Spleen (tissue), 7 donors: ENCODE measurements around the gene IRX1.

Source experiments
- CTCF ChIP-seq, 11 experiments: fragments of 200-600 bp in 7 of 11; fragments of 450-650 bp in 4 of 11; sonication (generic) in 4 of 11; IDR thresholded peaks in 8 of 11; conservative IDR thresholded peaks in 3 of 11; 1 replicate in 7 of 11; 2 replicates in 4 of 11; pipeline versions ENCODE4 v1.4.0 to v1.8.0; 2016 to 2021; ENCODE audit warnings: antibody characterized with exemption in 11 of 11, inconsistent platforms in 4 of 11, mild to moderate bottlenecking in 1 of 11
- POLR2A ChIP-seq, 3 donors: fragments of 450-650 bp; IDR thresholded peaks; one replicate each; pipeline ENCODE4 v1.5.1; 2017; ENCODE audit warnings: antibody characterized with exemption in 3 of 3, mild to moderate bottlenecking in 1 of 3
- donor health status: DM: no; HTN: no; CAD: no; lungs with moderate emphysema.
- donor health status: DM: no; HTN: no; CAD: no.
- donor health status: DM: no; HTN: no; CAD: no.

GRCh38 chr5:3639175-3639574, 43.5 kb downstream of the IRX1 start:
- no peak for TF ChIP-seq POLR2A (IDR thresholded peaks at IDR 0.05)
- no peak for TF ChIP-seq CTCF (IDR thresholded peaks at IDR 0.05 in 8 of 11, conservative IDR thresholded peaks at IDR 0.05 in 3 of 11)
